ENCODE measurements around the gene NIF3L1. TPM values are rescaled to one million over a fixed set of nuclear protein-coding genes. Genes with fewer than 3 reads are reported as not detected.

The NIF3L1 gene
- total and polyA plus RNA-seq, 8 donors, result 14.3 to 39.6 (median 20.4) TPM

GRCh38 chr2:200905618-200906296 lies 16.6 kb downstream of the NIF3L1 start:
- 44 to 59% (median 50%) methylated on average over 2 of the region's 2 CpGs for WGBS, 5 donors
- Histone ChIP-seq H3K9me3 (no peaks in the 10 kb centered on the region), H3K36me3 (peaks cover 0 to 76% (median 65%) of the 10 kb centered on the region in 4 donors), H3K27me3 (no peaks in the 10 kb centered on the region), H3K27ac (peak overlapping the region in 1 of 5 donors; percentile 23), H3K4me3 (no peak overlapping the region), H3K4me1 (peaks cover 0 to 16% (median 6%) of the 10 kb centered on the region in 4 donors)
- intact Hi-C loops (cut with DNase I; ENCODE audit: low total_unique reads), result loop anchor here (10.0 kb wide), 1 partner anchor 149 kb away; no protein-coding TSS in a partner anchor
- no peak for TF ChIP-seq EP300 (IDR thresholded peaks at IDR 0.05)
- TF ChIP-seq POLR2A (IDR thresholded peaks at IDR 0.05), result no peak
- TF ChIP-seq CTCF (IDR thresholded peaks at IDR 0.05), result peak in 5 of 7 experiments; percentile 39 to 80 (median 60)
- peak in 1 of 3 donors; percentile 47 for TF ChIP-seq POLR2AphosphoS5 (IDR thresholded peaks at IDR 0.05)
- peak; percentile 79 to 90 for DNase-seq

GRCh38 chr2:200909958-200910357 lies 20.8 kb downstream of the NIF3L1 start:
- Histone ChIP-seq H3K27me3 (no peaks in the 10 kb centered on the region), H3K27ac (no peak overlapping the region), H3K36me3 (peaks cover 13 to 86% (median 80%) of the 10 kb centered on the region in 4 donors), H3K4me1 (no peaks in the 10 kb centered on the region), H3K9me3 (no peaks in the 10 kb centered on the region), H3K4me3 (no peak overlapping the region)
- intact Hi-C loops (cut with DNase I; ENCODE audit: low total_unique reads), result loop anchor here (10.0 kb wide), 1 partner anchor 145 kb away; no protein-coding TSS in a partner anchor
- TF ChIP-seq CTCF (IDR thresholded peaks at IDR 0.05), result no peak
- TF ChIP-seq POLR2AphosphoS5 (IDR thresholded peaks at IDR 0.05), result no peak
- TF ChIP-seq EP300 (IDR thresholded peaks at IDR 0.05), result no peak
- no peak for TF ChIP-seq POLR2A (IDR thresholded peaks at IDR 0.05)
- 93 to 97% (median 95%) methylated on average over 4 of the region's 4 CpGs for WGBS, 5 donors
- no peak for DNase-seq

GRCh38 chr2:200913654-200914053 lies 24.5 kb downstream of the NIF3L1 start:
- peaks cover 20 to 99% (median 94%) of the 10 kb centered on the region in 4 donors for H3K36me3 ChIP-seq
- no peak for TF ChIP-seq POLR2AphosphoS5 (IDR thresholded peaks at IDR 0.05)
- no peak for TF ChIP-seq POLR2A (IDR thresholded peaks at IDR 0.05)
- no peak for TF ChIP-seq CTCF (IDR thresholded peaks at IDR 0.05)
- no peak for TF ChIP-seq EP300 (IDR thresholded peaks at IDR 0.05)
- intact Hi-C loops (cut with DNase I; ENCODE audit: low total_unique reads), result no loop called here

GRCh38 chr2:200922439-200922838 lies 33.3 kb downstream of the NIF3L1 start:
- WGBS, 5 donors, result 76 to 86% (median 85%) methylated on average over 6 of the region's 6 CpGs
- no peaks in the 10 kb centered on the region for H3K27me3 ChIP-seq
- DNase-seq, result no peak
- TF ChIP-seq CTCF (IDR thresholded peaks at IDR 0.05) (no peak), POLR2AphosphoS5 (IDR thresholded peaks at IDR 0.05) (no peak), POLR2A (IDR thresholded peaks at IDR 0.05) (no peak), EP300 (IDR thresholded peaks at IDR 0.05) (no peak)
- intact Hi-C loops (cut with DNase I; ENCODE audit: low total_unique reads), result no loop called here
- H3K27ac ChIP-seq, result no peak overlapping the region
- H3K36me3 ChIP-seq, result peaks cover 23 to 100% (median 96%) of the 10 kb centered on the region in 4 donors
- H3K9me3 ChIP-seq, result no peaks in the 10 kb centered on the region
- H3K4me1 ChIP-seq, result no peaks in the 10 kb centered on the region
- no peak overlapping the region for H3K4me3 ChIP-seq

More at GRCh38 chr2:200913654-200914053, 24.5 kb downstream of the NIF3L1 start:
- Histone ChIP-seq H3K4me3 (no peak overlapping the region), H3K9me3 (no peaks in the 10 kb centered on the region), H3K4me1 (no peaks in the 10 kb centered on the region), H3K27me3 (no peaks in the 10 kb centered on the region), H3K27ac (no peak overlapping the region)
- no peak for DNase-seq
